ENCODE measurements around the gene EHHADH. TPM values are rescaled to one million over a fixed set of nuclear protein-coding genes. Genes with fewer than 3 reads are reported as not detected.
A peak's percentile ranks its signal among the peaks of the same experiment; 100 is the strongest.

The EHHADH gene
- total and polyA plus RNA-seq, 9 of the 15 experiments (the other 6 are each of a cell fraction or from before 2014, with no cell fraction given): 3.6 to 6.4 (median 5.4) TPM

- TF ChIP-seq ZBTB43 (CRISPR knock-in tag; IDR thresholded peaks at IDR 0.05) (no peak), CTCF (IDR thresholded peaks at IDR 0.05 in 2 of 3, conservative IDR thresholded peaks at IDR 0.05 in 1 of 3; ENCODE audit: insufficient read depth in 2 of 3, low read depth in 1 of 3, low read length in 3 of 3) (peak; percentile 60 to 78 (median 68); a peak in 5 of 6 replicates), CREB3L1 (IDR thresholded peaks at IDR 0.05; ENCODE audit: borderline replicate concordance, low read depth) (no peak), VEZF1 (CRISPR knock-in tag; IDR thresholded peaks at IDR 0.05) (no peak), RHOXF2B (CRISPR knock-in tag; conservative IDR thresholded peaks at IDR 0.05) (no peak), BHLHE40 (IDR thresholded peaks at IDR 0.05; ENCODE audit: low read length) (no peak), ZNF224 (CRISPR knock-in tag; IDR thresholded peaks at IDR 0.05) (no peak), GMEB1 (CRISPR knock-in tag; IDR thresholded peaks at IDR 0.05) (no peak), POLR2AphosphoS2 (IDR thresholded peaks at IDR 0.05; ENCODE audit: low read length) (no peak), PPARD (CRISPR knock-in tag; IDR thresholded peaks at IDR 0.05) (no peak), MTA3 (IDR thresholded peaks at IDR 0.05; ENCODE audit: borderline replicate concordance) (no peak), CCAR2 (IDR thresholded peaks at IDR 0.05; ENCODE audit: low read depth, low read length) (no peak), FOXJ3 (CRISPR knock-in tag; IDR thresholded peaks at IDR 0.05) (no peak), GTF2E2 (tag; IDR thresholded peaks at IDR 0.05) (no peak; the same call in 1 of the 2 replicates), FOXK2 (conservative IDR thresholded peaks at IDR 0.05 in 1 of 2, IDR thresholded peaks at IDR 0.05 in 1 of 2; ENCODE audit: low read depth in 2 of 2) (peak in 1 of 2 experiments; percentile 50; a peak in 1 of 4 replicates), CBX5 (IDR thresholded peaks at IDR 0.05; ENCODE audit: borderline replicate concordance, low read depth) (no peak; the same call in 1 of the 2 replicates), DPF2 (IDR thresholded peaks at IDR 0.05) (peak; percentile 66)
Observed at GRCh38 chr3:185280572-185281365, 26.9 kb upstream of the EHHADH start (continued).

Data from K562 (cell line).